Natural killer cell (primary cell): ENCODE data around the gene TSPAN1. TPM values are rescaled to one million over a fixed set of nuclear protein-coding genes. Genes with fewer than 3 reads are reported as not detected.

Experiments
- ATAC-seq, 3 donors: fragments of 150-1000 bp in 2 of 3; fragments of 200-7000 bp in 1 of 3; cut with Tn5 transposase; 1 replicate in 1 of 3; 2 replicates in 2 of 3; pipeline ENCODE4 v1.10.0; 2021; ENCODE audit warnings: mild to moderate bottlenecking in 2 of 3, moderate library complexity in 2 of 3
- DNase-seq, 2 donors: peaks; one replicate each; pipeline versions ENCODE4 v3.0.0 to v3.0.0-alpha.2; 2013 to 2021; ENCODE audit warnings: mixed read lengths in 1 of 2
- H3K27ac ChIP-seq: one replicate; pipeline ENCODE4 v1.5.1; 2013; ENCODE audit warnings: mild to moderate bottlenecking, low read length
- H3K27me3 ChIP-seq: one replicate; pipeline ENCODE4 v1.6.1; 2013; ENCODE audit warnings: low read length; ENCODE audit not compliant: control insufficient read depth, insufficient read depth
- H3K36me3 ChIP-seq: one replicate; pipeline ENCODE4 v1.6.1; 2013; ENCODE audit warnings: low read length; ENCODE audit not compliant: control insufficient read depth, insufficient read depth
- H3K4me1 ChIP-seq: one replicate; pipeline ENCODE4 v1.6.1; 2013; ENCODE audit warnings: low read length; ENCODE audit not compliant: control insufficient read depth, insufficient read depth
- H3K4me3 ChIP-seq: one replicate; pipeline ENCODE4 v1.5.1; 2013; ENCODE audit warnings: low read length
- H3K9me3 ChIP-seq: one replicate; pipeline ENCODE4 v1.6.1; 2013; ENCODE audit warnings: low read length; ENCODE audit not compliant: control insufficient read depth, insufficient read depth
- H3K27ac Mint-ChIP-seq, 2 donors: one replicate each; pipeline ENCODE4 v1.8.0; 2022; ENCODE audit warnings: mild to moderate bottlenecking in 2 of 2, mixed read lengths in 2 of 2, moderate library complexity in 1 of 2
- H3K27me3 Mint-ChIP-seq, 2 donors: one replicate each; pipeline ENCODE4 v1.8.0; 2022; ENCODE audit warnings: low read depth in 2 of 2, mixed read lengths in 2 of 2
- H3K36me3 Mint-ChIP-seq: one replicate; pipeline ENCODE4 v1.8.0; 2022; ENCODE audit warnings: mixed read lengths
- H3K4me1 Mint-ChIP-seq, 2 donors: one replicate each; pipeline ENCODE4 v1.8.0; 2022; ENCODE audit warnings: mixed read lengths in 2 of 2
- H3K4me3 Mint-ChIP-seq: one replicate; pipeline ENCODE4 v1.8.0; 2022; ENCODE audit warnings: mild to moderate bottlenecking, moderate library complexity, mixed read lengths
- H3K9me3 Mint-ChIP-seq, 2 donors: one replicate each; pipeline ENCODE4 v1.8.0; 2022; ENCODE audit warnings: mixed read lengths in 2 of 2
- WGBS: methylation state at CpG from one replicate; pipeline ENCODE4 v1.1.7; 2013; ENCODE audit warnings: missing lambda C conversion rate; ENCODE audit not compliant: insufficient coverage; 5-methylcytosine and 5-hydroxymethylcytosine counted together
- intact Hi-C: fragments of 100-400 bp; cut with micrococcal nuclease; formaldehyde crosslinking; loops from one replicate; pipeline ENCODE4 v1.14.2; 2022
- total RNA-seq, 4 donors: library from RNA; stranded (reverse); fragments of 120-200 nt in 1 of 4; gene quantifications; one replicate each; pipeline versions ENCODE4 v1.2.3 to v1.2.4, GENCODE V29; 2013 to 2022
- TF ChIP-seq, protein P1 (sequence below): fragments of 200-600 bp; IDR thresholded peaks from one replicate; pipeline ENCODE4 v1.8.0; 2022; ENCODE audit warnings: antibody characterized with exemption

Gene TSPAN1
- total RNA-seq, 3 donors from 2014 or later (not counting 1 experiment from before 2014, with no cell fraction given) = not detected

DNA sequence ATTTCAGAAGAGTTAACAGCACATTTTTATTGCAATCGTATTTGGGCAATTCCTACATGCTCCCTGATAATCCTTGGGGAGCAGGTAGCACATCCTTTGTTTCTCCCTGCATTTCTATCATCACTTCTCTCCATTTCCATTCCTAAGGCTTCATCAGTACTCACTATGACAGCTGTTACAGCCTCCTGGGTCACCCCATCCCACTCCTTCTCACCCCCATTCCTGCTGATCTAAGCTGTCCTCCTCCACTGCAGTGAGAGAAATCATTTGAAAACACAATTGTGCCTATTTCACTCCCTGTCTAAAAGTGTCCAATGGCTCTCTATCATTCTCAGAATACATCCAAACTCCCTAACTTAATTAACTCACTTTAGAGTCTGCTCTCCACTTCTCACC, 17.0 kb upstream of the TSPAN1 start:
- DNase-seq (no peak), ATAC-seq (no peak)
- no peaks in the 10 kb centered on the region for H3K27me3 Mint-ChIP-seq
- Histone ChIP-seq H3K4me3 (no peak overlapping the region), H3K27ac (no peak overlapping the region), H3K4me1 (no peaks in the 10 kb centered on the region), H3K36me3 (no peaks in the 10 kb centered on the region), H3K27me3 (no peaks in the 10 kb centered on the region), H3K9me3 (no peaks in the 10 kb centered on the region)
- H3K4me1 Mint-ChIP-seq = no peaks in the 10 kb centered on the region
- no peak overlapping the region for H3K27ac Mint-ChIP-seq
- no peaks in the 10 kb centered on the region for H3K36me3 Mint-ChIP-seq
- H3K9me3 Mint-ChIP-seq = no peaks in the 10 kb centered on the region
- H3K4me3 Mint-ChIP-seq = no peak overlapping the region
- intact Hi-C loops = no loop called here
- TF ChIP-seq, protein P1, sequence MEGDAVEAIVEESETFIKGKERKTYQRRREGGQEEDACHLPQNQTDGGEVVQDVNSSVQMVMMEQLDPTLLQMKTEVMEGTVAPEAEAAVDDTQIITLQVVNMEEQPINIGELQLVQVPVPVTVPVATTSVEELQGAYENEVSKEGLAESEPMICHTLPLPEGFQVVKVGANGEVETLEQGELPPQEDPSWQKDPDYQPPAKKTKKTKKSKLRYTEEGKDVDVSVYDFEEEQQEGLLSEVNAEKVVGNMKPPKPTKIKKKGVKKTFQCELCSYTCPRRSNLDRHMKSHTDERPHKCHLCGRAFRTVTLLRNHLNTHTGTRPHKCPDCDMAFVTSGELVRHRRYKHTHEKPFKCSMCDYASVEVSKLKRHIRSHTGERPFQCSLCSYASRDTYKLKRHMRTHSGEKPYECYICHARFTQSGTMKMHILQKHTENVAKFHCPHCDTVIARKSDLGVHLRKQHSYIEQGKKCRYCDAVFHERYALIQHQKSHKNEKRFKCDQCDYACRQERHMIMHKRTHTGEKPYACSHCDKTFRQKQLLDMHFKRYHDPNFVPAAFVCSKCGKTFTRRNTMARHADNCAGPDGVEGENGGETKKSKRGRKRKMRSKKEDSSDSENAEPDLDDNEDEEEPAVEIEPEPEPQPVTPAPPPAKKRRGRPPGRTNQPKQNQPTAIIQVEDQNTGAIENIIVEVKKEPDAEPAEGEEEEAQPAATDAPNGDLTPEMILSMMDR = no peak
- WGBS = 82% methylated on average over 1 of the region's 1 CpG

DNA sequence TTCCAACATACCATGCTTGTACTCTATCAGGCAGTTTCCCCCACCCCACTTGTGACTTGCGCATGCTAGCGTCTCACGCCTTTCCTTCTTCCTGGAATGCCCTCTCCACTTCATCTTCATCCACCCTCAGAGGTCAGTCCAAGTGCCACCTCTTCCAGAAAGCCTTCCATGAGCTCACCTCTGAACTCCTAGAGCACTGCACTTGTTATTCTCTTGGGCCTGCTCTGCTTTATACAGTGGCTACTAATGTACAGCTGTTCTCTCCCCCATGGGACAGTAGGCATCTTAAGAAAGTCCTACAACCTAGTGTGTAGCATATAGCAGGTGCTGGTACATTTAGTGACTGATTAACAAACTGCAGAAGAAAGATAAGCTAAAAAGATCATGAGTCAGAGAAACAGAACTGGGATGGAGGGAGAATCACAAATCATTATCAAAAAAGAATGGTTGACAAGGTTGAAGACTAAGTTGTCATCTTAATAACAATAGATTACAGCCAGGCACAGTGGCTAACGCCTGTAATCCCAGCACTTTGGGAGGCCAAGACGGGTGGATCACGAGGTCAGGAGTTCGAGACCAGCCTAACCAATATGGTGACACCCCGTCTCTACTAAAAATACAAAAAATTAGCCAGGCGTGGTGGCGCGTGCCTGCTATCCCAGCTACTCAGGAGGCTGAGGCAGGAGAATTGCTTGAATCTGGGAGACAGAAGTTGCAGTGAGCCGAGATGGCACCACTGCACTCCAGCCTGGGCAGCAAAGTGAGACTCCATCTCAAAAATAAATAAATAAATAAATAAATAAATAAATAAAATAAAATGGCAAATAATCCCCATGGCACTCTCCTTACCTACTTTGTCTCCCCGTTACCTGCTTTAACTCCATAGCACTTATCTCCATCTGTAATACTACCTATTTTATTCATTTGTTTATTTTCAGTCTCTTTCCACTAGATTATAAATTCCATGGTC, 16.3 kb upstream of the TSPAN1 start:
- no peaks in the 10 kb centered on the region for H3K9me3 Mint-ChIP-seq
- 78% methylated on average over 12 of the region's 13 CpGs for WGBS
- Histone ChIP-seq H3K4me1 (no peaks in the 10 kb centered on the region), H3K36me3 (no peaks in the 10 kb centered on the region), H3K27me3 (no peaks in the 10 kb centered on the region), H3K27ac (no peak overlapping the region), H3K9me3 (no peaks in the 10 kb centered on the region), H3K4me3 (no peak overlapping the region)
- no peaks in the 10 kb centered on the region for H3K36me3 Mint-ChIP-seq
- DNase-seq = no peak
- H3K4me3 Mint-ChIP-seq = no peak overlapping the region
- ATAC-seq = no peak
- H3K4me1 Mint-ChIP-seq = no peaks in the 10 kb centered on the region
- TF ChIP-seq, protein P1 = no peak
- no peaks in the 10 kb centered on the region for H3K27me3 Mint-ChIP-seq
- intact Hi-C loops = no loop called here
- H3K27ac Mint-ChIP-seq = no peak overlapping the region

- no peaks in the 10 kb centered on the region for H3K36me3 ChIP-seq
- Mint-ChIP-seq H3K27me3 (no peaks in the 10 kb centered on the region), H3K9me3 (no peaks in the 10 kb centered on the region), H3K36me3 (no peaks in the 10 kb centered on the region), H3K4me1 (no peaks in the 10 kb centered on the region), H3K4me3 (no peak overlapping the region), H3K27ac (no peak overlapping the region)
- intact Hi-C loops = no loop called here
- 80% methylated on average over 3 of the region's 3 CpGs for WGBS
- H3K9me3 ChIP-seq = no peaks in the 10 kb centered on the region
- no peak overlapping the region for H3K27ac ChIP-seq
- DNase-seq = no peak
- no peaks in the 10 kb centered on the region for H3K4me1 ChIP-seq
- ATAC-seq = no peak
- TF ChIP-seq, protein P1 = no peak
- no peak overlapping the region for H3K4me3 ChIP-seq
- H3K27me3 ChIP-seq = no peaks in the 10 kb centered on the region
These were observed 15.4 kb upstream of the TSPAN1 start for GRCh38 chr1:46159516-46159915.
